HG03060 (cell line): Measurements from ENCODE around the gene SIK2.
"Not testable (repeated sequence)": the region's sequence is repeated elsewhere in the genome, so short reads cannot be mapped to it uniquely, and the experiment has no call there.

Experiments
- ATAC-seq: cut with Tn5 transposase; IDR thresholded peaks from one replicate; pipeline ENCODE4 v1.9.1; 2021; ENCODE audit warnings: low read depth, moderate number of reproducible peaks; ENCODE audit not compliant: unreplicated experiment

Gene SIK2

GRCh38 chr11:111652184-111652583, 49.9 kb downstream of the SIK2 start:
- ATAC-seq: no peak

GRCh38 chr11:111654601-111655000, 52.4 kb downstream of the SIK2 start:
- ATAC-seq: no peak

GRCh38 chr11:111655924-111656323, 53.7 kb downstream of the SIK2 start:
- no peak for ATAC-seq

- ATAC-seq: not testable (repeated sequence)
These were observed 55.7 kb downstream of the SIK2 start for GRCh38 chr11:111657905-111658304.

GRCh38 chr11:111658493-111658892, 56.2 kb downstream of the SIK2 start:
- ATAC-seq: not testable (repeated sequence)

GRCh38 chr11:111659201-111660115, 57.2 kb downstream of the SIK2 start:
- ATAC-seq: no peak

- ATAC-seq: no peak
These were observed 58.6 kb downstream of the SIK2 start for GRCh38 chr11:111660822-111661221.

GRCh38 chr11:111663820-111664219, 61.6 kb downstream of the SIK2 start:
- no peak for ATAC-seq

GRCh38 chr11:111665777-111666176, 63.5 kb downstream of the SIK2 start:
- no peak for ATAC-seq

GRCh38 chr11:111668980-111669379, 66.7 kb downstream of the SIK2 start:
- no peak for ATAC-seq

- no peak for ATAC-seq
These were observed 69.1 kb downstream of the SIK2 start for GRCh38 chr11:111671383-111671782.

GRCh38 chr11:111672949-111673348, 70.7 kb downstream of the SIK2 start:
- no peak for ATAC-seq

- no peak for ATAC-seq
These were observed 72.7 kb downstream of the SIK2 start for GRCh38 chr11:111674941-111675340.

GRCh38 chr11:111675891-111676290, 73.6 kb downstream of the SIK2 start:
- no peak for ATAC-seq

GRCh38 chr11:111676878-111677585, 74.8 kb downstream of the SIK2 start:
- ATAC-seq: no peak

GRCh38 chr11:111680486-111681175, 78.4 kb downstream of the SIK2 start:
- no peak for ATAC-seq

GRCh38 chr11:111683806-111684205, 81.6 kb downstream of the SIK2 start:
- ATAC-seq: no peak

GRCh38 chr11:111684251-111684650, 82.0 kb downstream of the SIK2 start:
- no peak for ATAC-seq

GRCh38 chr11:111688013-111688412, 85.8 kb downstream of the SIK2 start:
- no peak for ATAC-seq

GRCh38 chr11:111691176-111691575, 88.9 kb downstream of the SIK2 start:
- no peak for ATAC-seq

GRCh38 chr11:111691741-111692140, 89.5 kb downstream of the SIK2 start:
- ATAC-seq: no peak
